NCI-H2196 (cell line): ENCODE measurements around the gene GYG2.
"Not testable (repeated sequence)": the region's sequence is repeated elsewhere in the genome, so short reads cannot be mapped to it uniquely, and the experiment has no call there.

Experiments used
- DNase-seq: peaks from one replicate; lab custom pipeline; 2025; ENCODE audit not compliant: unreplicated experiment; lab: John Stamatoyannopoulos, UW

The GYG2 gene

GRCh38 chrX:2867206-2867605 lies 38.5 kb downstream of the GYG2 start:
- DNase-seq = no peak

GRCh38 chrX:2870650-2871049 lies 41.9 kb downstream of the GYG2 start:
- DNase-seq = no peak

GRCh38 chrX:2871831-2872230 lies 43.1 kb downstream of the GYG2 start:
- DNase-seq = no peak

- DNase-seq = no peak
Observed at GRCh38 chrX:2872671-2873277, 44.0 kb downstream of the GYG2 start.

GRCh38 chrX:2874222-2875135 lies 45.7 kb downstream of the GYG2 start:
- no peak for DNase-seq

DNA sequence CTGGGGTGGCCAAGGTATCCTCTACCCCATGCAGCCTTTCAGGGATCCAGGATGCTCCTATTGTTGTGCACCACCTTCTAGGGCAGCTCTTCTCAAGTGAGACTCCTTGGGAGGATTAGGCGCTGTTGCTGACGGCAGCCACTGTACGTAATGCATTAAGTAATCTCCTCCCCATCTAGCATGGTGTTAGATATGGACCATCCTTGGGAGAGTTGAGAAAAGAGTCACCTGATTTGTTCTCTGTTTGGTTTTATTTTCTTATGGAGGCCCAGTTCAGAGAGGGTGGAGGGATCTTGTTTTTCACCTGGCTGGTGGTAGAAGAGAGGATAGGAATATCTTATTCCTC lies 46.4 kb downstream of the GYG2 start:
- DNase-seq = no peak

DNA sequence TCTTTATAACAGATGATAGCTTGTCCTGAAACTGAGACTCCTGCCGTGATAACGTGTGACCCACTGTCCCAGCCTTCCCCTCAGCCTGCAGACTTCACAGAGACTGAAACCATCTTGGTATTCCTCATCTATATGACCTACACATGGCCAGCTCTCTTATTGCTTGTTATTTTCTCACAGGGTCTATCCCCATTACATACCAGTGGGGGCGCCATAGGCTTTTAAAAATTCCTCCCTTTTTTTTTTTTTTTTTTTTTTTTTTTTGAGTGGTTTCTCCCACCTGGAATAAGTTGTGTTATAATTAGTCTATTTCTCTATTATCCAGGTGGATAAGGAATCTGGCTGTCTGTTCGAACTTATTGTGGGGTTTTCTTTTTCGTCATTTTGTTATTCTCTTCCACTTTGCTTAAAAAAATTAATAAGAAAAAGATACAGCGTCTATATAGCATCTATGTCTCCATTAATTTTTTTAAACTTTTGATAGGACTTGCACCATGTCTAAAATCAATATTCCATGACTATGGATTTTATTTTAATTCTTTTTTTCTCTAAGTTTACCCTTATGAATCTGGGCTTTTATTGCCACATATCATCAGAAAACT lies 47.2 kb downstream of the GYG2 start:
- no peak for DNase-seq

DNA sequence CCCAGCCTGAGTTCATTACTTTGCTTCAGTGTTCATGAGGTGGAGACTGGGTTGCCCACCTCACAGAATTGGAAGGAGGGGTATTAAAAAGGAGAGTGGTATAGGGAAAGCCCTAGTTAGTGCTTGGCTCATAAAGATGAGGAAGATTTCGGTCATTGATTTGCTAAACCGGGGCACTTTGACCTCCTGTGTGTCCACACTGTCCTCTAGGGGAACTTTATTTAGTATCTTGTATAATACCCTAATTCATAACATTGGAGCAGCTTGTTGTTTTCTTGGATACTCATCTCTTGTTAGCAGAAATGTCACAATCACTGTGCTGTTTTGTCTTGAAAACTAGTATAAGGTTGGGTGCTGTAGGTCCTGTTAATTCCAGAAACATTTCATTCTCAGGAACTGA lies 49.8 kb downstream of the GYG2 start:
- DNase-seq = no peak

- DNase-seq = no peak
Observed at GRCh38 chrX:2879670-2880069, 50.9 kb downstream of the GYG2 start.

GRCh38 chrX:2883770-2884169 lies 55.0 kb downstream of the GYG2 start:
- DNase-seq = no peak

DNA sequence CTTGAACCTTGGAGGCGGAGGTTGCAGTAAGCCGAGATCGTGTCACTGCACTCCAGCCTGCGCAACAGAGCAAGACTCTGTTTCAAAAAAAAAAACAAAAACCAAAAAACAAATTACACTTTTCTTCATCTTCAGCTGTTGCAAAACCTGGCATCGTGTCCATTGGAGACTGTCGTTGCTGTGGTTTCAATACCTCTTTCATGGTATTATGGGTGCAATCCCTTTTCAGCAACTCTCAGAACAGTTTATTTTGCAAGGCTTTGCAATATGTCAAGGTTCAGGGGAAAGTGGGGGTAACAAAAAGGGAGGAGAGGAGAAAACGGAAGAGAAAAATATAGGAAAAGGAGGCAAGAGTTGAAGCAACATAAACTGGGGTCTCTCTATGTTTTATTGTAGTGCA lies 59.6 kb downstream of the GYG2 start:
- no peak for DNase-seq

GRCh38 chrX:2889045-2889605 lies 60.4 kb downstream of the GYG2 start:
- no peak for DNase-seq

GRCh38 chrX:2889706-2890490 lies 61.2 kb downstream of the GYG2 start:
- DNase-seq = not testable (repeated sequence)

DNA sequence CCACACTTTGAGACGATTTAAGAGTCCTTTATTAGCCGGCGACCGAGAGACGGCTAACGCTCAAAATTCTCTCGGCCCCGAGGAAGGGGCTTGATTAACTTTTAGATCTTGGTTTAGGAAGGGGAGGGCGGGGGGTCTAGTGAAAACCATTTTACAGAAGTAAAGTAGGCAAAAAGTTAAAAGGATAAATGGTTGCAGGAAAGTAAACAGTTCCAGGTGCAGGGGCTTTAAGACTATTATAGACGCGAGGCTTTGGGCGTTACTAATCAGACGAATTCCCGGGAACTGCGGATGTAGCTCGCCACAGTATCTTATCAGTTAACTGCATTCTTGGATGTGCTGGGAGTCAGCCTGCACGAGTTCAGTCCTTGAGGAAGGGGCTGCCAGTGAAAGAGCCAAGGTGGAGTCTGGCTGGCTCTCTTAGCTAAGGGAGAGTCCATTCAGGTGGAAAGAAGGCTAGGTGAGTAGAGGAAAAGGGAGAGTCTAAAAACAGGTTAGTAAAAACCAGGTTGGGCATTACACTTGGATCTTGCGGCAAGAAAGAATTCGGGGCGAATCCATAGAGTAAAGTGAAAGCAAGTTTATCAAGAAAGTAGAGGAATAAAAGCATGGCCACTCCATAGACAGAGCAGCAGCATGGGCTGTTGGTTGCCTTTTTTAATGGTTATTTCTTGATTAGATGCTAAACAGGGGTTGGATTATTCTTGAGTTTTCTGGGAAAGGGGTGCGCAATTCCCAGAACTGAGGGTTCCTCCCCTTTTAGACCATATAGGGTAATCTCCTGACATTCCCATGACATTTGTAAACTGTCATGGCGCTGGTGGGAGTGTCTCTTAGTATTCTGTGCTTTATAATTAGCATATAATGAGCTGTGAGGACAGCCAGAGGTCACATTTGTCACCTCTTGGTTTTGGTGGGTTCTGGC lies 62.1 kb downstream of the GYG2 start:
- not testable (repeated sequence) for DNase-seq

- DNase-seq = no peak
Observed at GRCh38 chrX:2892816-2893215, 64.1 kb downstream of the GYG2 start.

DNA sequence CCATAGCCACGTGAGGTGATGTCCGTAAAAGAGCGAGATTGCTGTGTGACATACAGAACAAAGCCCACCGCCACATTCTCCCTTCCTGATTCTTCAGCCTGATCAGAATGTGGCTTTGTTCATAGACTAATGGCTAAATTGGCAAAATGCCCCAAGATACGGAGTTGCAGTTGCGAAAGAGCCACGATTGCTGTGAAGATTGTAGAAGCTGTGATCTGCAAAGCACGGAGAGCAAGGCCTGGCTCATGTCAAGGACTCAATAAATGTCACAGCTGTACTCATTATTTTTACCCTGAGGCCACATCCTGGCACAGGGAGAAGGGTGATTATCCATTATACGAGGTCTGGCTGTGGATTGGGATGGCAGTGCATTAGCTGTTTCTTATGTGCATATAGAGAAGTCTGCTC lies 66.2 kb downstream of the GYG2 start:
- DNase-seq = no peak

DNA sequence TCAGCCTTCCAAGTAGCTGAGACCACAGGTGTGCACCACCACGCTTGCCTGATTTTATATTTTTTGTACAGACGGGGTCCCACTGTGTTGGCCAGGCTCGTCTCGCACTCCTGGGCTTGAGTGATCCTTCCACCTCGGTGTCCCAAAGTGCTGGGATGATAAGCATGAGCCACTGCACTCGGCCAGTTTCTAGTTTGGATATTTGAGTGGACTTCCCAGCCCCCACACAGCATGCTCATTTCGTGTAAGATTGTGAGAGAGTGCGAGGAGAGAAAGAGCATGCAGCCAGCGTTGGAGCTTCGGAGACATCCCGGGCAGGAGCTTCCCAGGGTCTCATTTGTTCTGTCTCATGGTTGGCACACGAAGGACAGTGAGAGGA lies 68.6 kb downstream of the GYG2 start:
- DNase-seq = no peak

DNA sequence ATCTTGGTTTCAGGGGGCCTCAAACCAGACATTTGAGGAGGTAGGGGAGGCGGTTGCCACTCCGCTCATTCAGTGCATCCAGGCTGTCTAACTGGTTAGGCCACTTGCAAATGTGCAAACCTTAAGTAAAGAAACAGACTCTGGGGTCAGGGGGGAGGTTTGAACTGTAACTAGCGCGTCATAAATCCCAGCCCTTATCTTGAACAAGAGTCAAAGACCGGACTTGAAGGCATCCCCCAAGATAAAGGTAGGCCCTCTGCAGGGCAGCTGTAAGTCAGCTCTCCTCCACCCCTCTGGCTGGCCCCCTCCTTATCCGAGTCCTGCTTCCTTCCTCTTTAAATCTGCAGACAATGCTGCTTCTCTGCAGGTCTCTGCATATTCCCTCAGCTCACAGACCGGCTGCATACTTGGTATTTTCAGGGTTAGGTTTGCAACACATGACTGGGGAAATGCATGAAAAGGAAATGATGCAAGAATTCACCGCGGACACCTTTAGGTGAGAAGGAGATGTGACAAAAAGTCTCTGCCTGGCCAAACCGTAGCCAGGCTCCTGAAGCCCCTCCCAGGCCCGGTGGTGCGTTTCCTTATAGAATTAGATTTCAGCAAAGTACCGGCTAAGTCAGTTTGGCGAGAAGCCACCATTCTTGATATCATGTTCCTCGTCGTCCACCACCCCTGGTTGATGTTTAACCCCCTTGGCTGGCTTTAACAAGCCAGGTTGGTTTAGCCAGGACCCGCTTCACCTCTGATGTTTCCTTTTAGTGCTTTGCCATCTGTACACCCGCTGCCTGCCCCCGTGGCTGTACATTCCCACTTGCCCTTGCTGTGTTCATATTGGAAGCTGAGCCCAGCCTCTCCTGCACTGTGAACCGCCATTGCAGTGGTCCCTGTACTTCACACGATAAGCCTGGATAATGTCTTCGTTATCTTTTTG lies 69.2 kb downstream of the GYG2 start:
- DNase-seq = not testable (repeated sequence)
